Mammary epithelial cell (primary cell): ENCODE measurements around the gene LRP6.

Experiments used
- CTCF ChIP-seq, 2 donors: IDR thresholded peaks in 1 of 2; conservative IDR thresholded peaks in 1 of 2; 2 replicates each; pipeline ENCODE4 v1.5.1; 2011 to 2012; ENCODE audit warnings: inconsistent platforms in 2 of 2, low read length in 2 of 2, mild to moderate bottlenecking in 2 of 2, control low read depth in 1 of 2, low read depth in 1 of 2; ENCODE audit not compliant: insufficient read depth in 1 of 2; ENCODE audit errors: extremely low read depth in 1 of 2
- EZH2 ChIP-seq: IDR thresholded peaks from 2 replicates; pipeline ENCODE4 v1.6.1; 2012; ENCODE audit warnings: low read length, inconsistent platforms, borderline replicate concordance

DNA sequence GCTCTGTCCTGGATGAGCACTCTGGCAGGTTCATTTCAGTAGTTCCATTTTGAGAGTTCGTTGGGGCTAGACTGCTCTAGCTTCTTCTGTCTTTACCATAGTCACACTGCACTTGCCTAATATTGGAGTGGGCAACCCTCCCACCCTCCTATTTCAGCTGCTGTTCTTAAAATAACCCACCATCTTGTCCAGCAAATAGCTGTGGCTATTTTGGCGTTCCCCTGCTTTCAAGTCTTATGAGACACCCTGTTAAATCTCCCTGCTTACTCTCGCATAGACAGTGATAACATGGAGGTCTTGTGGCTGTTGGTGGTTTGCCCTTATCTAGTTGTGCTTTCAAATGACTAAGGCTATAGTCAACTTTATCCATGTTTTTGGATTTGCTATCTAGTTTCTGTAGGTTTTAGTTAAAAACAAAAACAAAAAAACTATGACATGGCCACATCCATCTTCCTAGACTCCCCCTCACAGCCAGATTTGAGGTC, 65.5 kb downstream of the LRP6 start:
- TF ChIP-seq CTCF (conservative IDR thresholded peaks at IDR 0.05 in 1 of 2, IDR thresholded peaks at IDR 0.05 in 1 of 2; ENCODE audit: extremely low read depth in 1 of 2, insufficient read depth in 1 of 2, low read depth in 1 of 2, low read length in 2 of 2) (no peak), EZH2 (no peak)
